NCI-H1417 (cell line): ENCODE data around the gene PNPO.
A peak's percentile ranks its signal among the peaks of the same experiment; 100 is the strongest.
"Not testable (repeated sequence)": the region's sequence is repeated elsewhere in the genome, so short reads cannot be mapped to it uniquely, and the experiment has no call there.

ENCODE experiments used
- DNase-seq, 3 experiments: peaks; one replicate each; lab custom pipeline; 2025; lab: John Stamatoyannopoulos, UW

The PNPO gene

DNA sequence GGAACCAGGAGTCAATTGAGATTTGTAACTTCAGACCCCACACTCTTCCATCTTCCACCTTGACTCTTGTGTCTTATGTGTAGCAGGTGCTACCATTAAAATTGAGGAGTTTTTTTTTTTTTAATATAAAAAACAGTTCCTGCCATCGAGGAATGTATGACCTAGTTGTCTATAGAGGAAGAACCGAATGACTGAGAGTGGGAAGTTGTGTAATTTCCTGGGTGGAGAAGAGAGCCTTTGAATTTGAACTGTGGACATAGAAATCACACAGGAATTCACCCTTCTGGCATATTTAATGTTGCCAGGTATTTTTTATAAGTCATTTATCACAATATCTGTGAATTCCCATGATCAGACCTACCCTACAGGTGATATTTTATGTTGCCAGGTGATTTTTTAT is 23.4 kb upstream of the PNPO start:
- no peak for DNase-seq

DNA sequence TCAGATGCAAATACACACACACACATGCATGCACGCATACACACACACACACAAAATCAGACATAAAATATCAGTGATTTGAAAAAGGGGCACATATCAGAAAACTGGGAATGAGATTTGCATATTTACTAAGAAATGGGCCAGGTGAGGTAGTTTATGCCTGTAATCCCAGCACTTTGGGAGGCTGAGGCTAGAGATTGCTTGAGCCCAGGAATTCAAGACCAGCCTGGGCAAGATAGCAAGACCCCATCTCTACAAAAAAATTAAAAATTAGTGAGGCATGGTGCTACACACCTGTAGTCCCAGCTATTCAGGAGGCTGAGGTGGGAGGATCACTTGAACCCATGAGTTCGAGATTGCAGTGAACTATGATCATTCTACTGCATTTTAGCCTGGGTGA is 22.4 kb upstream of the PNPO start:
- no peak for DNase-seq

DNA sequence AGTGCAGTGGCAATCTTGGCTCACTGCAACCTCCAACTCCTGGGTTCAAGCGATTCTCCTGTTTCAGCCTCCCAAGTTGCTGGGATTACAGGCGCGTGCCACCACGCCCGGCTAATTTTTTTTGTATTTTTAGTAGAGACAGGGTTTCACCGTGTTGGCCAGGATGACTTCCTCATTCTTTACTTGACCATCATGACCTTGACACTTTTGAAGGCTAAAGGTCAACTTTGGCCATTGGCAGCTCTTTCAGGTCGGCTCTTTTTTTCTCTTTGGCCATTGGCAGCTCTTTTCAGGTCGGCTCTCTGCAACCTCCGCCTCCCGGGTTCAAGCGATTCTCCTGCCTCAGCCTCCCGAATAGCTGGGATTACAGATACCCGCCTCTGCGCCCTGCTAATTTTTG is 21.5 kb upstream of the PNPO start:
- DNase-seq: not testable (repeated sequence)

DNA sequence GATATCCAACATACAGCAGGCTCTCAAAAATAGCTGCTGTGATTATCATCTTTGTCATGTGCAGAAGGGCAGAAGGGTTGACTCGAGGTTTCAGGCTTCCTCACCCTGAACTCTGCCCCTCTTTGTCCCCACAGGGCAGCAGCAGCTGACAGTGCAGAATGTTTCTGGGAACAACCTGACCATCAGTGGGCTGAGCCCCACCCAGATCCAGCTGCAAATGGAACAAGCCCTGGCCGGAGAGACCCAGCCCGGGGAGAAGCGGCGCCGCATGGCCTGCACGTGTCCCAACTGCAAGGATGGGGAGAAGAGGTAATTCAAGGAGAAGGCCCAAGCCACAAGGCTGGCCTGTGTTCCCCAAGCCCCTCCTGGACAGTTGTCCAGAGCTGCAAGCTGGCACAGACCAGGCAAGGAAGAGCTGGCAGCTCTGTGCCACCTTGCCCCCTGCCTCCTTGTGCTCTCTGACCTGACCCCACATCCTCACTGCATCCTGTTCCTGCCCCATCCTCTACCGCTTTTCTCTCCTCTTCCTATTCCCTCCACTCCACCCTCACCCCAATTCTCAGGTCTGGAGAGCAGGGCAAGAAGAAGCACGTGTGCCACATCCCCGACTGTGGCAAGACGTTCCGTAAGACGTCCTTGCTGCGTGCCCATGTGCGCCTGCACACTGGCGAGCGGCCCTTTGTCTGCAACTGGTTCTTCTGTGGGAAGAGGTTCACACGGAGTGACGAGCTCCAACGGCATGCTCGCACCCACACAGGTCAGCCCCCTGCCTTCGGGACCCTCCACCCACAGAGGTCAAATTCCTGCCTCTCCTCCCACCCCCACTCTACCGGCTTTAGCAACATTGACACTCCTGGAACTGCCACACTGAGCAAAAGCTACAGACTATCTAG is 16.3 kb upstream of the PNPO start:
- DNase-seq: no peak

DNA sequence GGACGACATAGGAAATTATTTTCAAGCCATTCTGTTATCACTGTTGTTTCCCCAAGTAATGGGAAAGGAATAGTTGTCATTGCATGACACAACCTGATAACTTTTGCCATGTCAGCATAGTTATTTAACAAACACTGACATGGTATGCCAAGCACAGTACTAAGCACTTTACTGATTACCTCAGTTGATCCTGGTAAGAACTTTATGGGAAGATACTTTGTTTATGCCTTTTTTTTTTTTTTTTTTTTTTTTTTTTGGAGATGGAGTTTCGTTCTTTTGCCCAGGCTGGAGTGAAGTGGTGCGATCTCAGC is 15.7 kb upstream of the PNPO start:
- no peak for DNase-seq

DNA sequence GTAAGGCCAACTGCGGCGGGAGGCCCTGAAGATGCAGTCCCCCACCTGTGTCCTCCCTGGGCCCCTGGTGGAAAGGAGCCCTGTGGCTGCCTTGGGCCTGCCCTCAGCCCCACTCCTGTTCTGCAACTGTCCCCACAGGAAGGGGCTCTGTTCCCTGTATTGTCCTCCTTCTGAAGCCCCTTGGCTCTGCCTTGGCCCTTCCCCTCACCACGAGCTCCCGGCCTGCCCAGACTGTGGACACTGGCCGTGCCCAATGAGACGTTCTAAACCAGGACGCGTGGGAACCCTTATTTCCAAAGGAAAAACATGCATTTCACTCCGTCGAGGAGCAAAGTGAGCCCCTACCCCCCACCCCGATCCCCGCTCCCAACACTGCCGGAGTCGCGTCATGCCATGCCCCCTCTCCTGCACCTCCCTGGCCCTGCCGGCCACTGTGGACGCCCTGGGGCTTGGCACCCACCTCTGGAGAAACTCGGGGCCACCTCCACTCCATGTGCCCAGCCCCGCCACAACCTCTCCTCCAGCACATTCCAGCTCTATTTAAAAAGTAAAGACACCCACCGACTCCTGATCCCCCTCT is 13.5 kb upstream of the PNPO start:
- DNase-seq: no peak

DNA sequence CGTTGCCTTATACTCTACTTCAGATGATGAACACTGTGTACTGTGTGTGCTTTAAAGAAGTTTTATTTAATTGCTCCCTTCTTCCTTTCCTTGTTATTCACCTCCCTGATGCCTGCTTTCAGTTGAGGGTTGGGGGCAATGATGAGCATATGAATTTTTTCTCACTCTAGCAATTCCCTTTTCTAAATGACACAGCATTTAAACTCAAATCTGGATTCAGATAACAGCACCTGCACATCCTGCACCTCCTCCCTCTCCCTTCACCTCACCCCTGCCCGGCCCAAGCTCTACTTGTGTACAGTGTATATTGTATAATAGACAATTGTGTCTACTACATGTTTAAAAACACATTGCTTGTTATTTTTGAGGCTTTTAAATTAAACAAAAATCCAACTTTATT is 13.0 kb upstream of the PNPO start:
- DNase-seq: no peak

DNA sequence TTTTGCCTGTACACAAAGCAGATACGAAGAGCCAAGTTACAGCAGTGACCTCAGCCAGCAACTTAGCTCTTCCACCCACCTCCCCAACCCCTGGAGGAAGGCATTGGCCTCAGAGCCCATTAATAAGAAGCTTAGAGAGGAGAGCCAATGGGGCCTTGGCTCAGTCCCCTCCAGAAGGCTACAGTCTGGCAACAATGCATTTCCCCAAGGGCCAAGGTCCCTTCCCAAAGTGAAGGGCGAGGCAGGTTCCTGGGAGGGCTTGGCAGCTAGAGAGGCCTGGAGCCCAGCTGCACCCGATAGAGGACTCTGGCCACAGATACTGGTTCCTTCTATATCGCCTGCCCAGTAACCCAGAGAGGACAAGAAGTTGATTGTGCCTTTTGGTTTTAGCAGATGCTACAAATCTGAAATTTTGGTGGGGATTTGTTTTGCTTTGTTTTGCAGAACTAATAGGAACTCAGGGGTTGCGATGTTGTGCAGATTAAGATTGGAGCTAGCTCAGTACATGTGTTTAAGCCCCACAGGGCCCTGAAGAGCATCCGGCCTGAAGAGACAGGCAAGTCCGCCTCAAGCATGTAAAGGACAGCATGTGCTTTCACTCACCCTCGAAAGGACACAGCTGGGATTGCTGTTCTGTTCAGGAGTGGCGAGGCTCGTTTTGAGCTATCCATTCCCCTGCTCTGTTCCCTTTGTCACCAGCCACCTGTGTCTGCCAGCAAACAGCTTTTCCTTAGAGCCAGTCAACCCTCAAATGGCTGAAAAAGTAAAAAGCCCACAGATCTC is 12.0 kb upstream of the PNPO start:
- no peak for DNase-seq

DNA sequence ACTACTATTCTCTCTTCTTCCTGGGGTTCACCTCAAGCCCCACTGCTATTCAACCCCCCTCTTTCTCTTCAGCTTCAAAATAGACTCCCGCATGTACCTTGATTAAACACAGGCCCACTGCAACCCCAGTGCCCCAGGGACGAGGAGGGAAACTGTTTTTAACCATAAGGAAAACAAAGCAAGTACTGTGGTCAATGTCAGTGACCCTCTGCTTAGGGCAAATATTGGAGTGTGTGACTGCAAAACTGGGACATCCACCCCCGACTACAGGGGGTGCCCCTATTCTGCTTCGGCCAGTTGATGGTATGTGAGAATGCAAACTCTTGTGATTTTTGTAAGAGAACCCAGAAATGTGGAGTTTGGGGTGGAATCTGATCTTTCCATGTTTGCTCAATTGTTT is 9.5 kb upstream of the PNPO start:
- DNase-seq: no peak

DNA sequence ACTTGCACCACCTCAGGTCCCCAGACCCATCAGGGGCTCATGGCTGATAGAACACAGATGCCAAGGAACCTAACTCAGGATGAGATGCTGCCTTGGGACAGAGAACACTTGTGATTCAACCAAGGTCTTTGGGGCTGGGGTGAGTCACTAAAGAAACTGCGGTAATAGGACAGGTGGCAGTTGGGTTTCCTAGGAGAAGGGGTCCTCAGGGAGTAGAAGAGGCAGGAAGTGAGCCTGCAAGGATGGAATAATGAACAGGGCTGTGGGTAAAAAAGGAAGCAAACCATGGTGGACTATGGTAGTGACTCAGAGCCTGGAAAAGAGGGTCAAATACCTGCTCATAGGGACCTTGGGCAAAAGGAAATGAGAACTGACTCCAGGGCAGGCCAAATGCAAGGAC is 6.5 kb upstream of the PNPO start:
- no peak for DNase-seq

DNA sequence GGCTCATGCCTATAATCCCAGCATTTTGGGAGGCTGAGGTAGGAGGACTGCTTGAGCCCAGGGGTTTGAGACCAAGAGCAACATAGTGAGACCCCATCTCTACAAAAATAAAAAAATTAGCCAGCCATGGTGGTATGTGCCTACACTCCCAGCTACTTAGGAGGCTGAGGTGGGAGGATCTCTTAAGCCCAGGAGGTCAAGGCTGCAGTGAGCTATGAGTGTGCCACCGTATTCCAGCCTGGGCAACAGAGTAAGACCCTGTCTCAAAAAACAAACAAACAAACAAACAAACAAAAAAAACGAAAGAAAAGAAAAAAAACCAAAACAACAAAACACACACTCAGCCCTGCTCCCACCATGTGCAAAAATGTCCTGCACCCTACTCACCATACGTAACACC is 5.9 kb upstream of the PNPO start:
- not testable (repeated sequence) for DNase-seq

DNA sequence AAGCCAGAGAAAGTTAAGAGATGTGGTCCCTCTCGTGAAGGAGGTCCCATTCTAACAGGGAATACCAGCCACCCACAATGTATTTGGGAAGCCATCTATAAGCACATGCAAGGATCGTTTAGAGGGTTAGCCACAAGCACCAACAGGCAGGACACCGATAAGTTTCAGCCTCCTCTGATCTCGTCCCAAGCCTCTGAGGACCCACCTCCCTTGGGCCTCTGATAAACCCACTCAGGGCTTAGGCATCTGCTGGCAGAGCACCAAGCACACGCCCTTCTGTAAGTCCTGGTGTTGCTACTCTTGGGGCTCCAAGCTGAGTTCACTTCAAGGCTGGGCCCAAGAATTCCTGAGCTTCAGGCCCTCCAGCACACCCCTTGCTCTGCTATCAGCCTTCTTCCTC is 5.4 kb upstream of the PNPO start:
- no peak for DNase-seq

DNA sequence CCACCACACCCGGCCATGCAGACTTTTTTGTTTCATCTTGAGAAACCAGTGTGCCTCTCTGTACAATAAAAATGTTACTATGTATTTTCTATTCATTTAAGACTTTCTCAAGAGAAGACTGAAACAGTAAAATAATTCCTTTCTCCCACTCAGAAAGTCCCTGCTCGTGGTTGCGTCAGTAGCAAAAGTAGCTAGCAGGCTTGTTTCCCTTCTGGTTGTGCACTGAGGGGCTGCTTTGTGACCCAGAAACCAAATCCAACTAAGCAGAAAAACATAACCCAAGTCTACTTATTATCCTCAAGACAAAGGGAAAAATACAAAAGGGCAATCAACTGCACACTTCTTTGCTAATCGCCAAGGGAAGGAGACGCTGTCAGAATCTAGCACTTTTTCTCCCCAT is 3.4 kb upstream of the PNPO start:
- no peak for DNase-seq

DNA sequence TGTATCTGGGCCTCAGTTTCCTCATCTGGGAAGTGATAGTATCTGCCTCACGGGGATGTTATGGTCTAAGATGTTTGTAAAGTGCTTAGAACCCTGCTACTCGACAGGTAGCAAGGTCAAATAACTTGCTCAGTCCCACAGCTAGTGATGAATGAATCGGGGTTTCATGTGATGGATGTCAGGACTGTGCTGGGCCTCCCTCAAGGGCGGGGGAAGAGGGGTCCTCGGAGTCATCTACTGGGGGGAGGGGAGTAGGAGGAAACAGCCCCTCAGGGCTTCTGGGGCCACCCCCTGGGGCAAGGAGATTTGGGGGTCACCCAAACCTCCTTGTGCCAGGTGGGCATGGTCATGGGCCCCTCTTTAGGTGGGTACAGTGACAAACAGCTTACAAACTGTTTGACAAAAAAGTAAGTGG is 732 bp downstream of the PNPO start:
- peak in 1 of 3 experiments; percentile 39 for DNase-seq

DNA sequence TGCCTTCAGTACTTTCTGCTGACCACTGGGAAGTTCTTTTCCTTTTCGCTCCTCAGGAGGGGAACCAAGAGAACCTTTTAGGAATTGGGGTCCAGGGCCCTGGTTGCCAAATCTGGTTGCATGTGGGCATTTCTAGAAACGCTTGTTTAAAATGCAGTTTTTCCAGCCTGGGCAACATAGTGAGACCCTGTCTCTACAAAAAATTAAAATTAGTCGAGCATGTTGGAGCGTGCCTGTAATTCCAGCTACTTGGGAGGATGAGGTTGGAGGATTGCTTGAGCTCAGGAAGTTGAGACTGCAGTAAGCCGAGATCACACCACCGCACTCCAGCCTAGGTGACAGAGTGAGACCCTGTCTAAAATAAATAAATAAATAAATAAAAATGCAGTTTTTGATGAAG is 1.2 kb downstream of the PNPO start:
- no peak for DNase-seq

DNA sequence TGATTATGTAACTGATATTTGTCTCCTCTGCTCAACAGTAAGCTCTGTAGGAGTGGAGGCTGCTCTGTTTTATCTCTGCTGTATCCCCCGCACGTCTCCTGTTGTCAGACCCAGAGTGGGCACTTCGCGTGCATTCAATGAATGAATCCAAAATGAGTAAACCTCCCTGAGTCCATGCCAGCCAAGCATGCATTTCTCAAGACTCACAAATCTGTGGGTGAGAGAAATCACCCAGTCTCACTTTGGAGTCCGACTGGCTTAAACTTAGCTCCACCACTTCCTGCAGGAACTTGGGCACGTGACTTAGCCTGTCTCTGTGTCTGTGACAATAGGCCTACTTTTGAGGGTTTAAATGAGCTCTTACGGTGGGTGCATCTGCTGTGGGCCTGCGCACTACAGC is 3.7 kb downstream of the PNPO start:
- DNase-seq: no peak

DNA sequence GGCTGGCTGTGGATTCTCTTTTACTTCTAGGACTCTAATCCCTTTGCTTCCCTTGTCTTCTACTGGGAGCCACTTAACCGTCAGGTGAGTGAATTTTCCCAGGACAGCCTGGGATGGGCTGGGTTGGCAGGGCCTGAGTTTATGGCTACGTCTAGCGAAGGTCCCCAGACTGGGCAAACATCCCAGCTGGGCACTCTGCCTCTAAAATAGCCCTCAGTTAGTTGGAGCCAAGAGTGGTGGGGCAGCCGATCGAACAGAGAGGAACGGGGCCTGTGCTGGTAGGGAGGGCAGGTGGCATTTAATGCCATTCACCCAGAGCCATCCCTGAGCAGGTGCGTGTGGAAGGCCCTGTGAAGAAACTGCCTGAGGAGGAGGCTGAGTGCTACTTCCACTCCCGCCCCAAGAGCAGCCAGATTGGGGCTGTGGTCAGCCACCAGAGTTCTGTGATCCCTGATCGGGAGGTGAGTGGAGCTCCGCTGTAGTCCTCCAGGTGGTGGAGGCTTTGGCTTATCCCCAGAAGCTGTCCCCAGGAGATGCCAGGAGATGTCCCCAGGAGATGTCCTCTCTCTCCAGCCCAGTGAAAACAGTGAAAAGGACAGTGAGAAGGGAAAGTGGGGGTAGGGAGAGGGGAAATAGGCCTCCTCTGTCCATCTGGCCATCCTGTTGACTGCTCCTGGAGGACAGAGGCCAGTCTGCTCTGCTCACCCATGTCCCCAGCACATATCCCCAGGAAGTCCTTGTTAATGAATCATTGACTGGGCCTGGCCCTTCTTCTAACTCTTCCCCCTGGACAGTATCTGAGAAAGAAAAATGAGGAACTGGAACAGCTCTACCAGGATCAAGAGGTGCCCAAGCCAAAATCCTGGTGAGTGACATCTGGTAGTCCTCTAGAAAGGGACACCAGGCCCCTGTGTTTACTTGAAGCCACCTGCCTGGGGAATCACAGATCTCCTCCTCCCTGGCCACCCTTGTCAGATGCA is 4.4 kb downstream of the PNPO start:
- DNase-seq: no peak

DNA sequence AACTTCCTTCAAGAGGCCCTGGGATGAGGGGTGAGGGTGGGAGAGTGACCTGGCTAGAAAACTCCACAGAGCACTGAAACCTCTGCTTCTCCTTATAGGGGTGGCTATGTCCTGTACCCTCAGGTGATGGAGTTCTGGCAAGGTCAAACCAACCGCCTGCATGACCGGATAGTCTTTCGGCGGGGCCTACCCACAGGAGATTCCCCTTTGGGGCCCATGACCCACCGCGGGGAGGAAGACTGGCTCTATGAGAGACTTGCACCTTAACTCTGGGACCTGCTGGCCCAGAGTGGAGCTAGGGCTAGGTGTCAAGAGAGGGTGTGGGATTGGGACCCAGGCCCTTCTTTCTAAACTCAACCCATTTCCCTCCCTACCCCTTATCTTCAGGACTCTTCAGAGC is 5.1 kb downstream of the PNPO start:
- no peak for DNase-seq

DNA sequence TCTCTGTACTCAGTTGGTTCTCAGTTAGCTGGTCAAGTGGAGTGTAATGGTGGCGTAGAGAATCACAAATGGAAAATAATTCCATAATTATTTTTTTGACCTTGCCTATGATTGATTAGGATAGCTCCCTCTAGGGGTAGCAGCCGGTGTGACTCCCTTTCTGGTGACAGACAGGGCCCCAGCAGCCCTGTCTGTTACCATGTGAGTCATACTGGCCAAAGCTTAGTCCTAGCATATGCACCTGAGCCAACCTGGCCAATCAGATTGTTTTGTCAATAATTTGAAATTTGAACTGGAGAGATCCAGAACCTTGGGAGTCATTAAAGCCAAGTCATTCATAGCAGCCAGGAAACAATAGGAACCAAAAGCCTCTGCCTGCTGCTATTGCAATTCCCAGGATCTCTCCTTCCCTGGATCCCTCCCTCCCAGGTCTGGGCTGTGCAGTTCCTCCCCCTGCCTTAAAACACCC is 5.6 kb downstream of the PNPO start:
- peak; percentile 61 to 85 (median 67) for DNase-seq

DNA sequence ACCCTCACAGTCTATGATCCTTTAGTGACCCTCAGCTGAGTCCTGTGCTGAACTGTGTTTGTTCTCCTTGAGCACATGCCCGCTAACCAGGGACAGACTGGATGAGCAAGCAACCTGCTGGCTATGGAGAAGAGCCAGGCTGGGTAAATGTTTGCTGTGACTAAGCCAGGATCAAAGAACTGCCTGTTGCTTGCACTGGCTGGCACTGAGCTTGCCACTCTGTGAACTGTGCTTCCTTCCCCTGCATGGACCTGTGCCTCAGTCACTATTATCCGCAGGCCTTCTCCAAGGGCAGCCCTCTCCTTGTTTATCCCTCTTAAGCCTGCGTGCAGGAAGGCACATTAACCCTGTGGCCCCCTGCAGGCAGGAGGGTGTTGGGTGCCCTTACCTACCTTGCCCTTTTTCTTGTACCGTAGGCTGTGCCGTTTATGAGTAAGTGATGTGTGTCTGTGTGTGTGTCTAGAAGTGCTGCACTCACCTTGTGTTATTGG is 7.4 kb downstream of the PNPO start:
- DNase-seq: no peak

DNA sequence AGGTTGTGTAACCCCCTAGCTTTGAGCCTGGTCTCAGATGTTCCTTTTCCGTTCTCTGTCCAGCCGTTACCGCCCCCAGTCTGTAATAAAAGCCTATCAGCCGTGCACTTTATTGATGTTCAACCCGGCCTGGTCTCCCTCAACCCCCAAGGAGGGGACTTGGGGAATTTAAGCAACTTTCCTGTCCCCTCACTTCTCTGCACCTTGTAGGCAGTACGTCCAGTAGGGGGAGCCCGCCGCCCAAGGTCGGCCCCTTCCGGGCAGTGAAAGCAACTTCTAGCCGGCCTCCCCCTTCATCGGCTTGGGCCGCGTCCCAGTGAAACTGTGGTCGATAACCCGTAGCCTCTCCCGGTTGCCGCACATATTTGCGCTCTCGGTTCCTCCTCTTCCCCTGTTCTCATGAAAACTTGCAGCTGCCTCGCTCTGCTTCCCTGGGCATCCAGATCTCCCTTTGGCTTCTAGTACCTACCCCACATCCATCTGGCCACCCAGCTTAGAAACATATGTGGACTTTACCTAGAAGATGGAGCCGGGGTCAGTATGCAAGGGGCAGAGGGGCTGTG is 7.9 kb downstream of the PNPO start:
- DNase-seq: peak; percentile 77 to 89 (median 83)
